Suprapubic skin (tissue), 4 donors: ENCODE results near the gene ANKRD34A. TPM values are rescaled to one million over a fixed set of nuclear protein-coding genes. Genes with fewer than 3 reads are reported as not detected.

ENCODE experiments used
- DNase-seq, 2 donors: peaks; one replicate each; pipeline ENCODE4 v3.0.0-alpha.2; 2019; ENCODE audit warnings: low spot score in 2 of 2
- H3K27ac ChIP-seq: fragments of 200-600 bp; sonication (generic); one replicate; pipeline ENCODE4 v1.5.1; 2019
- H3K27me3 ChIP-seq: fragments of 200-600 bp; sonication (generic); one replicate; pipeline ENCODE4 v1.5.1; 2019
- H3K36me3 ChIP-seq: fragments of 200-600 bp; sonication (generic); one replicate; pipeline ENCODE4 v1.5.1; 2019
- H3K4me1 ChIP-seq: fragments of 200-600 bp; sonication (generic); one replicate; pipeline ENCODE4 v1.5.1; 2019
- H3K4me3 ChIP-seq: fragments of 200-600 bp; sonication (generic); one replicate; pipeline ENCODE4 v1.5.1; 2019; ENCODE audit warnings: mild to moderate bottlenecking
- H3K9me3 ChIP-seq: fragments of 200-600 bp; sonication (generic); one replicate; pipeline ENCODE4 v1.5.1; 2019
- EP300 ChIP-seq: sonication (generic); formaldehyde crosslinking; IDR thresholded peaks from one replicate; pipeline ENCODE4 v1.6.1; 2017; ENCODE audit warnings: antibody characterized with exemption
- POLR2A ChIP-seq, 2 donors: fragments of 450-650 bp; IDR thresholded peaks; one replicate each; pipeline ENCODE4 v1.6.1; 2017; ENCODE audit warnings: antibody characterized with exemption in 2 of 2, mild to moderate bottlenecking in 2 of 2, moderate library complexity in 2 of 2
- POLR2AphosphoS5 ChIP-seq, 3 donors: sonication (generic); formaldehyde crosslinking; IDR thresholded peaks; one replicate each; pipeline ENCODE4 v1.6.1; 2017; ENCODE audit warnings: antibody characterized with exemption in 3 of 3
- WGBS: methylation state at CpG from one replicate; pipeline ENCODE4 v1.1.5; 2018; 5-methylcytosine and 5-hydroxymethylcytosine counted together
- total RNA-seq, 4 donors: library from RNA; depleted of rRNA; stranded (reverse); fragments of >200 nt; gene quantifications; one replicate each; pipeline ENCODE4 v1.1.0, GENCODE V29; 2016
- TF ChIP-seq, protein P1 (sequence below), 2 donors: fragments of 200-600 bp in 1 of 2; fragments of 450-650 bp in 1 of 2; sonication (generic) in 1 of 2; IDR thresholded peaks; one replicate each; pipeline ENCODE4 v1.5.1; 2016 to 2019; ENCODE audit warnings: antibody characterized with exemption in 2 of 2, mild to moderate bottlenecking in 1 of 2, moderate library complexity in 1 of 2

ANKRD34A gene
- total RNA-seq, 4 donors from 2014 or later = 0.21 to 0.64 (median 0.45) TPM; not detected in 1

DNA sequence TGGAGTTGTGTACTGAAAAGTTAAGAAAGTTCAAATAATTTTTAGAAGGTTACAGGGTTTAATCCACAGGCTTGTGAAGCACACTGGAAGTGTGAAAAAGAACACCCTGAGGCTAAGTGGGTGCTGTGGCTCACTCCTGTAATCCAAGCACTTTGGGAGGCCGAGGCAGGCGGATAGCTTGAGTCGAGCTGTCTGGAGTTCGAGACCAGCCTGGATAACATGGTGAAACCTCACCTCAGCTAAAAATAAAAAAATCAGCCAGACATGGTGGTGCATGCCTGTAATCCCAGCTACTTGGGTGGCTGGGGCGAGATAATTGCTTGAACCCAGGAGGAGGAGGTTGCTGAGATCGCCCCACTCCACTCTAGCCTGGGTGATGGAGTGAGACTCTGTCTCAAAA lies 22.2 kb upstream of the ANKRD34A start:
- TF ChIP-seq, protein P1, sequence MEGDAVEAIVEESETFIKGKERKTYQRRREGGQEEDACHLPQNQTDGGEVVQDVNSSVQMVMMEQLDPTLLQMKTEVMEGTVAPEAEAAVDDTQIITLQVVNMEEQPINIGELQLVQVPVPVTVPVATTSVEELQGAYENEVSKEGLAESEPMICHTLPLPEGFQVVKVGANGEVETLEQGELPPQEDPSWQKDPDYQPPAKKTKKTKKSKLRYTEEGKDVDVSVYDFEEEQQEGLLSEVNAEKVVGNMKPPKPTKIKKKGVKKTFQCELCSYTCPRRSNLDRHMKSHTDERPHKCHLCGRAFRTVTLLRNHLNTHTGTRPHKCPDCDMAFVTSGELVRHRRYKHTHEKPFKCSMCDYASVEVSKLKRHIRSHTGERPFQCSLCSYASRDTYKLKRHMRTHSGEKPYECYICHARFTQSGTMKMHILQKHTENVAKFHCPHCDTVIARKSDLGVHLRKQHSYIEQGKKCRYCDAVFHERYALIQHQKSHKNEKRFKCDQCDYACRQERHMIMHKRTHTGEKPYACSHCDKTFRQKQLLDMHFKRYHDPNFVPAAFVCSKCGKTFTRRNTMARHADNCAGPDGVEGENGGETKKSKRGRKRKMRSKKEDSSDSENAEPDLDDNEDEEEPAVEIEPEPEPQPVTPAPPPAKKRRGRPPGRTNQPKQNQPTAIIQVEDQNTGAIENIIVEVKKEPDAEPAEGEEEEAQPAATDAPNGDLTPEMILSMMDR (IDR thresholded peaks at IDR 0.05) = no peak
- no peak for TF ChIP-seq POLR2AphosphoS5 (IDR thresholded peaks at IDR 0.05)
- TF ChIP-seq POLR2A (IDR thresholded peaks at IDR 0.05) = no peak
- TF ChIP-seq EP300 = no peak
- H3K27me3 ChIP-seq = no peaks in the 10 kb centered on the region
- H3K9me3 ChIP-seq = no peaks in the 10 kb centered on the region
- no peak overlapping the region for H3K4me3 ChIP-seq
- WGBS = 92% methylated on average over 6 of the region's 6 CpGs
- peaks cover 55% of the 10 kb centered on the region for H3K4me1 ChIP-seq
- no peaks in the 10 kb centered on the region for H3K36me3 ChIP-seq
- peak in 1 of 2 donors; percentile 56 for DNase-seq
- H3K27ac ChIP-seq = peak overlapping the region; percentile 81

DNA sequence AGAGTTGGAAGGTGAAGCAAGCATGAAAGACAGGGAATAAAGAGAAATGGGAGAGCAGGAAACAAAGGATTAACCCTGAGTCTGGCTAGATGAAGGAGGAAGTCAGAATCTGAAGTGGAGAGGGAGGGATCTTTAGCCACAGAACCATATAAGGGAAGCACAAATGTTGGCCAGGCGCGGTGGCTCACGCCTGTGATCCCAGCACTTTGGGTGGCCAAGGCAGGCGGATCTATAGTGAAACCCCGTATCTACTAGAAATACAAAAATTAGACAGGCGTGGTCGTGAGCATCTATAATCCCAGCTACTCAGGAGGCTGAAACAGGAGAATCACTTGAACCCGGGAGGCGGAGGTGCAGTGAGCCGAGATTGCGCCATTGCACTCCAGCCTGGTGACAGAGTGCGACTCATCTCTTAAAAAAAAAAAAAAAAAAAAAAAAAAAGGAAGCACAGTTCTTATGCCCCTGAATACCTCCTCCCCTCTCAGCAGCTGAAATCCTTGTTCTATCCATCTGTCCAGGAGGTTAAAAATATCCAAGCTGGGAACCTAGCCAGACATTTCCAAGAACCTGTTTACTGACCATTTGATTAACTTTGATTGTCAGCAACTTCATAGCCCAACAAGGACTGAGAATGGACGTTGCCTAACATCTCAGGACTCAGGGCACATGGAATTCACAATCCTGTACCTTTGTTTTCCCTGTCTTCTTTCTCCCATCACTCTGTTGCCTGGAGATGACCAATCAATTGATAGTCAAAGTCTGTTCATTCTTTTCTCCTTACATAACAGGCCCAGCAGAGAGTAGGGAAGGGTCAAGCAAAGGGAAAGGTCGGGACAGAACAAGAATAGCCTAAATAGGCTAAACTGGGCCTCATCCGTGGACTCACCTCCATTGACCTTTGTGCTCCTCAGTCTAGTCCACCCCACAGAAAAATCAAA lies 21.4 kb upstream of the ANKRD34A start:
- peak in 1 of 2 donors; percentile 67 for DNase-seq
- H3K9me3 ChIP-seq = no peaks in the 10 kb centered on the region
- peaks cover 58% of the 10 kb centered on the region for H3K4me1 ChIP-seq
- H3K36me3 ChIP-seq = no peaks in the 10 kb centered on the region
- peak overlapping the region; percentile 81 for H3K27ac ChIP-seq
- H3K27me3 ChIP-seq = no peaks in the 10 kb centered on the region
- TF ChIP-seq POLR2AphosphoS5 (IDR thresholded peaks at IDR 0.05) (no peak), EP300 (no peak), POLR2A (IDR thresholded peaks at IDR 0.05) (no peak)
- TF ChIP-seq, protein P1 (IDR thresholded peaks at IDR 0.05) = no peak
- H3K4me3 ChIP-seq = peak overlapping the region; percentile 22
- 35% methylated on average over 15 of the region's 15 CpGs for WGBS

DNA sequence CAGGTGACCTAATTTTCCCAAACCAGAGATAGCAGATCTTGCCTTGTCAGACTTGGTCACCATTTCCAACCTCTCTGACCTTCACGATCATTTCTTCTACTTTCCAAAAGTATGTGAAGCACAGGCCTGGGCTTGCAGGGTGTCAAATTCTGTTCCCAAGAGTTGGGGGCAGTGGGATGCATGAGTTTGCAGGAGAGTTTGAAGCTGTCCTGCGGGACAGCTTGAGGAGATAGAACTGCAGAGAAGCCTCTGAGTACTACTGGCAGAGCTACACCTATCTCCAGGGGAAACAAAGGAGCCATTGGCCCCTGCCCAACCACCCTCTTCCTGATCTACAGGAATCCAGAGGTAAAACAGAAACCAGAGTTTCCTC lies 20.7 kb upstream of the ANKRD34A start:
- H3K4me1 ChIP-seq = peaks cover 62% of the 10 kb centered on the region
- peak overlapping the region; percentile 22 for H3K4me3 ChIP-seq
- DNase-seq = peak in 1 of 2 donors; percentile 71
- no peak for TF ChIP-seq POLR2AphosphoS5 (IDR thresholded peaks at IDR 0.05)
- TF ChIP-seq EP300 = no peak
- no peak for TF ChIP-seq POLR2A (IDR thresholded peaks at IDR 0.05)
- TF ChIP-seq, protein P1 (IDR thresholded peaks at IDR 0.05) = no peak
- WGBS = 25% methylated on average over 2 of the region's 2 CpGs
- H3K9me3 ChIP-seq = no peaks in the 10 kb centered on the region
- peak overlapping the region; percentile 81 for H3K27ac ChIP-seq
- no peaks in the 10 kb centered on the region for H3K36me3 ChIP-seq
- H3K27me3 ChIP-seq = no peaks in the 10 kb centered on the region

DNA sequence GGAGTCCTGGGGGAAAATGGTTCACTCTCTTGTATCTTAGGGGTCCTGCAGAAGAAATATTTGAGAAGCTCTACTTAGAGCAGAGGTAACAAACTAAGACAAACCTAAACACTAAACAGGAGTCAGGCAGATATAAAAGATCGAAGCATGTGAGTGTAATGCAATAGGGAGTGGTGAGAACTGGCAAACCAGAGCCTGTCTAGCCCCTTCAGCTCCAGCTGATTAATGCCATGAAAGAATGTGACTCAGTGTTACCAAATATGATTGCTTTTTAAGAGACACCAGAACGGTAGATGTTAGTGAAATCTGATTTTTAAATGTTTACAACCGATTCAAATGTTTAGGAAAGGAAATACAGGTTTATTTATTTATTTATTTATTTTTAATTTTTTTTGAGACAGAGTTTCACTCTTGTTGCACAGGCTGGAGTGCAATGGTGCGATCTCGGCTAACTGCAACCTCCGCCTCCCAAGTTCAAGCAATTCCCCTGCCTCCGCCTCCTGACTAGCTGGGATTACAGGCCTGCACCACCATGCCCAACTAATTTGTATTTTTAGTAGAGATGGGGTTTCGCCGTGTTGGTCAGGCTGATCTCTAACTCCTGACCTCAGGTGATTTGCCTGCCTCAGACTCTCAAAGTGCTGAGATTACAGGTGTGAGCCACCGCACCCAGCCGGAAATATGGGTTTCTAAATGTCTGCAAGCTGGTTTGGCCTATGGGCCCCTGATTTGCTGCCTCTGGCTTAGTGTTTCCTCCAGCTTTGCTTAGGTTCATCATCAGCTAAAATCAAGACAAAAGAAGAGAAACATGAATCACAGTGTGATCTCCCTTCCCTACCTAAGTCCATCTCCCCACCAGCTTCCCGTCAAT lies 19.8 kb upstream of the ANKRD34A start:
- H3K27ac ChIP-seq = peak overlapping the region; percentile 81
- no peaks in the 10 kb centered on the region for H3K9me3 ChIP-seq
- DNase-seq = peak in 1 of 2 donors; percentile 46
- H3K4me3 ChIP-seq = no peak overlapping the region
- H3K36me3 ChIP-seq = no peaks in the 10 kb centered on the region
- no peaks in the 10 kb centered on the region for H3K27me3 ChIP-seq
- WGBS = 89% methylated on average over 12 of the region's 12 CpGs
- TF ChIP-seq, protein P1 (IDR thresholded peaks at IDR 0.05) = no peak
- TF ChIP-seq EP300 (no peak), POLR2A (IDR thresholded peaks at IDR 0.05) (no peak), POLR2AphosphoS5 (IDR thresholded peaks at IDR 0.05) (no peak)
- H3K4me1 ChIP-seq = peaks cover 70% of the 10 kb centered on the region
